Activated naive CD4-positive, alpha-beta T cell treated with anti-CD3 and anti-CD28 coated beads for 36 hours (primary cell): ENCODE data around the gene SEC22B. TPM values are rescaled to one million over a fixed set of nuclear protein-coding genes. Genes with fewer than 3 reads are reported as not detected.
"Not testable (repeated sequence)": the region's sequence is repeated elsewhere in the genome, so short reads cannot be mapped to it uniquely, and the experiment has no call there.

Experiments used
- CTCF ChIA-PET: fragments of 350-600 bp; sonication (Branson Sonifier 250); formaldehyde crosslinking; loops from one replicate; lab custom pipeline; 2021; ENCODE audit warnings: antibody characterized with exemption; lab: Charles Lee
- DNase-seq: peaks from one replicate; pipeline ENCODE4 v3.0.0-alpha.2; 2020
- H3K27ac Mint-ChIP-seq: one replicate; pipeline ENCODE4 v1.8.0; 2021; ENCODE audit warnings: mild to moderate bottlenecking, mixed read lengths
- H3K27me3 Mint-ChIP-seq: one replicate; pipeline ENCODE4 v1.8.0; 2021; ENCODE audit warnings: low read depth, mixed read lengths
- H3K36me3 Mint-ChIP-seq: one replicate; pipeline ENCODE4 v1.8.0; 2021; ENCODE audit warnings: low read depth, mixed read lengths
- H3K4me1 Mint-ChIP-seq: one replicate; pipeline ENCODE4 v1.8.0; 2021; ENCODE audit warnings: low read depth, mixed read lengths
- H3K4me3 Mint-ChIP-seq: one replicate; pipeline ENCODE4 v1.8.0; 2021; ENCODE audit warnings: mild to moderate bottlenecking, moderate library complexity, mixed read lengths
- H3K9me3 Mint-ChIP-seq: one replicate; pipeline ENCODE4 v1.8.0; 2021; ENCODE audit warnings: mixed read lengths
- intact Hi-C: fragments of 100-400 bp; cut with micrococcal nuclease; formaldehyde crosslinking; loops from one replicate; pipeline ENCODE4 v1.15.1; 2023
- total RNA-seq, 2 experiments: library from RNA; stranded (reverse); gene quantifications; one replicate each; pipeline ENCODE4 v1.2.3, GENCODE V29; 2021

The SEC22B gene
- total RNA-seq, 2 experiments from 2014 or later = 24.1 to 24.8 TPM

- CTCF ChIA-PET, DNase-seq, H3K27ac Mint-ChIP-seq, H3K9me3 Mint-ChIP-seq, H3K36me3 Mint-ChIP-seq, H3K27me3 Mint-ChIP-seq, H3K4me3 Mint-ChIP-seq, intact Hi-C loops: not testable (repeated sequence)
- H3K4me1 Mint-ChIP-seq = peaks cover 21% of the 10 kb centered on the region
Observed at GRCh38 chr1:120122262-120122893, 53.9 kb downstream of the SEC22B start.

GRCh38 chr1:120121830-120122229 lies 54.5 kb downstream of the SEC22B start:
- H3K36me3 Mint-ChIP-seq, CTCF ChIA-PET, H3K27ac Mint-ChIP-seq: not testable (repeated sequence)

GRCh38 chr1:120120525-120120924 lies 55.8 kb downstream of the SEC22B start:
- H3K27me3 Mint-ChIP-seq, H3K9me3 Mint-ChIP-seq, CTCF ChIA-PET, H3K27ac Mint-ChIP-seq, H3K4me3 Mint-ChIP-seq, H3K36me3 Mint-ChIP-seq, intact Hi-C loops, DNase-seq: not testable (repeated sequence)
- H3K4me1 Mint-ChIP-seq = peaks cover 21% of the 10 kb centered on the region

More at GRCh38 chr1:120121830-120122229, 54.5 kb downstream of the SEC22B start:
- H3K27me3 Mint-ChIP-seq, H3K4me3 Mint-ChIP-seq, intact Hi-C loops, H3K9me3 Mint-ChIP-seq, DNase-seq: not testable (repeated sequence)
- H3K4me1 Mint-ChIP-seq = peaks cover 21% of the 10 kb centered on the region

- H3K4me1 Mint-ChIP-seq, intact Hi-C loops, H3K36me3 Mint-ChIP-seq, H3K9me3 Mint-ChIP-seq, H3K27ac Mint-ChIP-seq, DNase-seq, H3K4me3 Mint-ChIP-seq, H3K27me3 Mint-ChIP-seq, CTCF ChIA-PET: not testable (repeated sequence)
Observed at GRCh38 chr1:120117371-120118177, 58.7 kb downstream of the SEC22B start.

- H3K36me3 Mint-ChIP-seq, H3K4me1 Mint-ChIP-seq, H3K27ac Mint-ChIP-seq, intact Hi-C loops, H3K27me3 Mint-ChIP-seq, DNase-seq, H3K4me3 Mint-ChIP-seq, H3K9me3 Mint-ChIP-seq, CTCF ChIA-PET: not testable (repeated sequence)
Observed at GRCh38 chr1:120116094-120116493, 60.2 kb downstream of the SEC22B start.

- H3K36me3 Mint-ChIP-seq, DNase-seq, H3K27ac Mint-ChIP-seq, H3K27me3 Mint-ChIP-seq, CTCF ChIA-PET, H3K4me1 Mint-ChIP-seq, H3K4me3 Mint-ChIP-seq, H3K9me3 Mint-ChIP-seq, intact Hi-C loops: not testable (repeated sequence)
Observed at GRCh38 chr1:120113134-120113533, 63.2 kb downstream of the SEC22B start.

- DNase-seq, CTCF ChIA-PET, H3K36me3 Mint-ChIP-seq, H3K9me3 Mint-ChIP-seq, H3K27ac Mint-ChIP-seq, H3K27me3 Mint-ChIP-seq, H3K4me1 Mint-ChIP-seq, H3K4me3 Mint-ChIP-seq, intact Hi-C loops: not testable (repeated sequence)
Observed at GRCh38 chr1:120112212-120112611, 64.1 kb downstream of the SEC22B start.

- DNase-seq, H3K36me3 Mint-ChIP-seq, intact Hi-C loops, H3K9me3 Mint-ChIP-seq, H3K27ac Mint-ChIP-seq, H3K27me3 Mint-ChIP-seq, CTCF ChIA-PET, H3K4me1 Mint-ChIP-seq, H3K4me3 Mint-ChIP-seq: not testable (repeated sequence)
Observed at GRCh38 chr1:120111771-120112170, 64.5 kb downstream of the SEC22B start.

- H3K4me1 Mint-ChIP-seq, H3K4me3 Mint-ChIP-seq, H3K27ac Mint-ChIP-seq, H3K36me3 Mint-ChIP-seq, intact Hi-C loops, CTCF ChIA-PET, DNase-seq, H3K9me3 Mint-ChIP-seq, H3K27me3 Mint-ChIP-seq: not testable (repeated sequence)
Observed at GRCh38 chr1:120111008-120111407, 65.3 kb downstream of the SEC22B start.

GRCh38 chr1:120109656-120110055 lies 66.7 kb downstream of the SEC22B start:
- H3K27ac Mint-ChIP-seq, DNase-seq, H3K27me3 Mint-ChIP-seq, H3K4me3 Mint-ChIP-seq, H3K4me1 Mint-ChIP-seq, intact Hi-C loops, H3K36me3 Mint-ChIP-seq, CTCF ChIA-PET, H3K9me3 Mint-ChIP-seq: not testable (repeated sequence)

GRCh38 chr1:120109180-120109579 lies 67.1 kb downstream of the SEC22B start:
- H3K9me3 Mint-ChIP-seq, H3K27me3 Mint-ChIP-seq, DNase-seq, H3K4me3 Mint-ChIP-seq, intact Hi-C loops, CTCF ChIA-PET, H3K27ac Mint-ChIP-seq, H3K4me1 Mint-ChIP-seq, H3K36me3 Mint-ChIP-seq: not testable (repeated sequence)

GRCh38 chr1:120105288-120105687 lies 71.0 kb downstream of the SEC22B start:
- CTCF ChIA-PET, H3K36me3 Mint-ChIP-seq, intact Hi-C loops, H3K9me3 Mint-ChIP-seq, H3K27ac Mint-ChIP-seq, H3K27me3 Mint-ChIP-seq, H3K4me1 Mint-ChIP-seq, H3K4me3 Mint-ChIP-seq, DNase-seq: not testable (repeated sequence)

GRCh38 chr1:120103768-120104167 lies 72.6 kb downstream of the SEC22B start:
- H3K27me3 Mint-ChIP-seq, H3K27ac Mint-ChIP-seq, H3K4me3 Mint-ChIP-seq, H3K9me3 Mint-ChIP-seq, CTCF ChIA-PET, H3K36me3 Mint-ChIP-seq, DNase-seq, intact Hi-C loops: not testable (repeated sequence)
- peaks cover 14% of the 10 kb centered on the region for H3K4me1 Mint-ChIP-seq
